H1 (cell line): ENCODE data around the gene TTC9. TPM values are rescaled to one million over a fixed set of nuclear protein-coding genes. Genes with fewer than 3 reads are reported as not detected.

Experiments
- CTCF ChIA-PET: fragments of 300-600 bp; sonication (Branson Sonifier 250); formaldehyde crosslinking; loops from one replicate; lab custom pipeline; 2021; ENCODE audit not compliant: partially characterized antibody; lab: Charles Lee
- POLR2A ChIA-PET: fragments of 300-600 bp; sonication (Branson Sonifier 250); formaldehyde crosslinking; loops from one replicate; lab custom pipeline; 2021; ENCODE audit warnings: inconsistent platforms; ENCODE audit not compliant: partially characterized antibody; lab: Charles Lee
- DNase-seq, 2 experiments: peaks; one replicate each; pipeline versions ENCODE4 v3.0.0 to v3.0.0-alpha.2; 2010 to 2022; ENCODE audit warnings: low spot score in 2 of 2, low read depth in 1 of 2, mixed read lengths in 1 of 2
- FAIRE-seq: peaks from 2 replicates; lab custom pipeline; 2011; peaks lifted over from hg19 to GRCh38; lab: Jason Lieb, UNC
- H2AFZ ChIP-seq: 2 replicates; pipeline ENCODE4 v1.8.1; 2012; ENCODE audit warnings: low read length, inconsistent platforms
- H2AK5ac ChIP-seq: 2 replicates; pipeline ENCODE4 v1.6.1; 2013; ENCODE audit warnings: low read depth, low read length
- H2BK120ac ChIP-seq: replicated peaks from 2 replicates; pipeline ENCODE3; 2013; ENCODE audit warnings: low read depth, low read length, inconsistent platforms
- H2BK12ac ChIP-seq: 2 replicates; pipeline ENCODE4 v1.6.1; 2013; ENCODE audit warnings: low read depth, low read length
- H2BK15ac ChIP-seq: 2 replicates; pipeline ENCODE4 v1.6.1; 2013; ENCODE audit warnings: low read length
- H2BK20ac ChIP-seq: 2 replicates; pipeline ENCODE4 v1.6.1; 2013; ENCODE audit warnings: low read length
- H2BK5ac ChIP-seq: 2 replicates; pipeline ENCODE4 v1.6.1; 2013; ENCODE audit warnings: low read depth, low read length
- H3K14ac ChIP-seq: 2 replicates; pipeline ENCODE4 v1.6.1; 2013; ENCODE audit warnings: inconsistent platforms; ENCODE audit not compliant: insufficient read length
- H3K18ac ChIP-seq: 2 replicates; pipeline ENCODE4 v1.6.1; 2013; ENCODE audit warnings: low read length; ENCODE audit errors: extremely low read depth
- H3K23ac ChIP-seq: 2 replicates; pipeline ENCODE4 v1.6.1; 2013; ENCODE audit warnings: inconsistent platforms; ENCODE audit not compliant: insufficient read length
- H3K23me2 ChIP-seq: 2 replicates; pipeline ENCODE4 v1.6.1; 2013; ENCODE audit warnings: low read depth, low read length
- H3K27ac ChIP-seq: 2 replicates; pipeline ENCODE4 v1.6.1; 2011; ENCODE audit warnings: low read depth, low read length, inconsistent platforms
- H3K27me3 ChIP-seq, 4 experiments: replicated peaks in 1 of 4; 1 replicate in 1 of 4; 2 replicates in 3 of 4; pipeline versions ENCODE4 v1.6.1 to v1.8.1; 2011 to 2013; ENCODE audit warnings: low read length in 3 of 4, mild to moderate bottlenecking in 3 of 4, inconsistent platforms in 2 of 4, mixed read lengths in 2 of 4, moderate library complexity in 1 of 4; ENCODE audit not compliant: control insufficient read depth in 3 of 4, insufficient read depth in 3 of 4; ENCODE audit errors: extremely low read depth in 1 of 4
- H3K36me3 ChIP-seq, 4 experiments: 2 replicates each; pipeline versions ENCODE4 v1.6.1 to v1.8.1; 2011 to 2013; ENCODE audit warnings: mild to moderate bottlenecking in 4 of 4, low read length in 3 of 4, moderate library complexity in 2 of 4, control low read depth in 1 of 4, inconsistent platforms in 1 of 4; ENCODE audit not compliant: insufficient read depth in 4 of 4, control insufficient read depth in 2 of 4
- H3K4ac ChIP-seq: replicated peaks from 2 replicates; pipeline ENCODE3; 2013; ENCODE audit warnings: low read length, low read depth, mixed read lengths, inconsistent platforms; ENCODE audit not compliant: insufficient read length
- H3K4me1 ChIP-seq, 4 experiments: replicated peaks in 1 of 4; 1 replicate in 1 of 4; 2 replicates in 3 of 4; pipeline versions ENCODE4 v1.6.1 to v1.8.1; 2011 to 2013; ENCODE audit warnings: low read length in 3 of 4, inconsistent platforms in 2 of 4, mixed read lengths in 1 of 4; ENCODE audit not compliant: insufficient read depth in 4 of 4, control insufficient read depth in 3 of 4
- H3K4me2 ChIP-seq, 2 experiments: 2 replicates each; pipeline versions ENCODE4 v1.6.1 to v1.8.1; 2011 to 2013; ENCODE audit warnings: low read depth in 2 of 2, low read length in 2 of 2, control low read depth in 1 of 2, inconsistent platforms in 1 of 2, mild to moderate bottlenecking in 1 of 2; ENCODE audit not compliant: insufficient read depth in 1 of 2
- H3K4me3 ChIP-seq, 4 experiments: fragments of 200-600, 300-600 bp in 1 of 4; sonication (generic), shearing (Covaris generic), sonication (Bioruptor Twin) in 1 of 4; 2 replicates each; pipeline versions ENCODE4 v1.5.1 to v1.8.1; 2011 to 2016; ENCODE audit warnings: low read length in 4 of 4, low read depth in 3 of 4, control low read depth in 2 of 4, inconsistent platforms in 2 of 4, mild to moderate bottlenecking in 2 of 4, mixed read lengths in 1 of 4, moderate library complexity in 1 of 4; ENCODE audit not compliant: insufficient read depth in 2 of 4; ENCODE audit errors: extremely low read depth in 1 of 4
- H3K56ac ChIP-seq: replicated peaks from 2 replicates; pipeline ENCODE3; 2013; ENCODE audit warnings: low read depth, mild to moderate bottlenecking, mixed read lengths, low read length, inconsistent platforms; ENCODE audit not compliant: insufficient read length
- H3K79me1 ChIP-seq: 2 replicates; pipeline ENCODE4 v1.6.1; 2013; ENCODE audit warnings: low read depth, low read length, control low read depth
- H3K79me2 ChIP-seq, 2 experiments: 2 replicates each; pipeline versions ENCODE4 v1.6.1 to v1.8.1; 2012 to 2013; ENCODE audit warnings: low read length in 2 of 2, mild to moderate bottlenecking in 2 of 2, inconsistent platforms in 1 of 2; ENCODE audit not compliant: insufficient read depth in 2 of 2, control insufficient read depth in 1 of 2
- H3K9ac ChIP-seq, 4 experiments: replicated peaks in 1 of 4; 1 replicate in 1 of 4; 2 replicates in 3 of 4; pipeline versions ENCODE4 v1.6.1 to v1.8.1; 2011 to 2013; ENCODE audit warnings: low read depth in 3 of 4, low read length in 3 of 4, control low read depth in 2 of 4, mild to moderate bottlenecking in 2 of 4, moderate library complexity in 2 of 4, inconsistent platforms in 1 of 4; ENCODE audit errors: extremely low read depth in 1 of 4
- H3K9me3 ChIP-seq, 2 experiments: 2 replicates each; pipeline versions ENCODE4 v1.6.1 to v1.8.1; 2012 to 2013; ENCODE audit warnings: mild to moderate bottlenecking in 2 of 2, moderate library complexity in 2 of 2, control low read depth in 1 of 2, inconsistent platforms in 1 of 2, low read depth in 1 of 2, low read length in 1 of 2, mixed read lengths in 1 of 2; ENCODE audit not compliant: insufficient read depth in 2 of 2
- H4K20me1 ChIP-seq, 2 experiments: replicated peaks in 1 of 2; 2 replicates each; pipeline versions ENCODE3 to v1.8.1; 2011 to 2013; ENCODE audit warnings: inconsistent platforms in 2 of 2, low read length in 2 of 2, mild to moderate bottlenecking in 1 of 2; ENCODE audit not compliant: insufficient read depth in 2 of 2, control insufficient read depth in 1 of 2
- H4K5ac ChIP-seq: 2 replicates; pipeline ENCODE4 v1.6.1; 2013; ENCODE audit warnings: low read length, low read depth, mixed read lengths, inconsistent platforms; ENCODE audit not compliant: insufficient read length
- H4K8ac ChIP-seq: 2 replicates; pipeline ENCODE4 v1.8.0; 2013; ENCODE audit warnings: mild to moderate bottlenecking, moderate library complexity, low read length, inconsistent platforms; ENCODE audit not compliant: insufficient read depth; ENCODE audit errors: extremely low read depth
- H4K91ac ChIP-seq: replicated peaks from 2 replicates; pipeline ENCODE3; 2013; ENCODE audit warnings: low read length, mixed read lengths, inconsistent platforms; ENCODE audit not compliant: insufficient read length
- BCL11A ChIP-seq, 2 experiments: IDR thresholded peaks; one replicate each; pipeline ENCODE4 v1.6.1; 2011; ENCODE audit warnings: low read depth in 2 of 2, low read length in 2 of 2, mild to moderate bottlenecking in 2 of 2
- CBX5 ChIP-seq: fragments of 300-800, 300-1000 bp; sonication (generic); IDR thresholded peaks from 2 replicates; pipeline ENCODE4 v1.7.1; 2016; ENCODE audit warnings: antibody characterized with exemption, low read length, low read depth
- CBX8 ChIP-seq: fragments of 300-800, 300-1000 bp; sonication (generic); IDR thresholded peaks from 2 replicates; pipeline ENCODE4 v1.7.1; 2016; ENCODE audit warnings: low read depth, low read length, borderline replicate concordance
- CEBPB ChIP-seq: IDR thresholded peaks from 2 replicates; pipeline ENCODE4 v1.6.1; 2012; ENCODE audit warnings: low read depth, low read length
- CHD1 ChIP-seq: IDR thresholded peaks from 2 replicates; pipeline ENCODE4 v1.6.1; 2012; ENCODE audit warnings: low read depth, low read length, improper control_type of control experiment
- CHD2 ChIP-seq: IDR thresholded peaks from 2 replicates; pipeline ENCODE4 v1.6.1; 2012; ENCODE audit warnings: low read length, improper control_type of control experiment
- EGR1 ChIP-seq: IDR thresholded peaks from 2 replicates; pipeline ENCODE4 v1.6.1; 2011; ENCODE audit warnings: low read depth, low read length, borderline replicate concordance
- EP300 ChIP-seq, 2 experiments: IDR thresholded peaks; 1 replicate in 1 of 2; 2 replicates in 1 of 2; pipeline ENCODE4 v1.6.1; 2011 to 2012; ENCODE audit warnings: low read depth in 2 of 2, low read length in 2 of 2, mild to moderate bottlenecking in 2 of 2, borderline replicate concordance in 1 of 2, inconsistent platforms in 1 of 2, moderate library complexity in 1 of 2
- JUN ChIP-seq: IDR thresholded peaks from 2 replicates; pipeline ENCODE4 v1.6.1; 2011; ENCODE audit warnings: low read depth, mild to moderate bottlenecking, improper control_type of control experiment, low read length
- RNF2 ChIP-seq: fragments of 200-900, 300-1000 bp; sonication (generic); IDR thresholded peaks from 2 replicates; pipeline ENCODE4 v1.7.1; 2016; ENCODE audit warnings: borderline replicate concordance, low read depth, mild to moderate bottlenecking, antibody characterized with exemption, low read length; ENCODE audit not compliant: poor library complexity, severe bottlenecking; ENCODE audit errors: missing control alignments
- SP1 ChIP-seq: IDR thresholded peaks from 2 replicates; pipeline ENCODE4 v1.6.1; 2011; ENCODE audit warnings: low read depth, low read length
- SUZ12 ChIP-seq: fragments of 200-600 bp; sonication (generic); IDR thresholded peaks from 2 replicates; pipeline ENCODE4 v1.6.1; 2012; ENCODE audit warnings: mild to moderate bottlenecking, inconsistent platforms, low read length, moderate library complexity, mixed read lengths
- YY1 ChIP-seq: IDR thresholded peaks from 2 replicates; pipeline ENCODE4 v1.6.1; 2011; ENCODE audit warnings: low read depth, mild to moderate bottlenecking, low read length
- WGBS, 2 experiments: shearing (Covaris generic) in 1 of 2; methylation state at CpG; one replicate each; pipeline versions ENCODE4 v1.1.6 to v1.1.7; 2013 to 2015; ENCODE audit warnings: low lambda C conversion rate in 2 of 2, mixed read lengths in 2 of 2, inconsistent platforms in 1 of 2, low coverage in 1 of 2, missing lambda C conversion rate in 1 of 2; ENCODE audit not compliant: insufficient replicate concordance in 2 of 2, insufficient coverage in 1 of 2, insufficient read length in 1 of 2; ENCODE audit errors: extremely low coverage in 1 of 2, missing lambda C conversion rate in 1 of 2; 5-methylcytosine and 5-hydroxymethylcytosine counted together
- polyA plus RNA-seq, 7 experiments: library from polyadenylated mRNA; depleted of rRNA in 3 of 7; stranded (reverse) in 5 of 7; unstranded in 2 of 7; fragments of >200 nt in 5 of 7; fragments of 200-250 nt in 2 of 7; gene quantifications; 1 replicate in 5 of 7; 2 replicates in 1 of 7; 4 replicates in 1 of 7; pipeline versions ENCODE4 v1.2.1 to v1.2.3, GENCODE V29; 2011 to 2013; ENCODE audit warnings: missing spikeins in 2 of 7, mixed read lengths in 2 of 7
- total RNA-seq: library from RNA; stranded (reverse); fragmentation: NEBNext Ultra II Directional; extraction: Animal tissue kit (Norgen Biotek cat#: 25700); gene quantifications from 2 replicates; pipeline ENCODE4 v1.2.1, GENCODE V29; 2021

The TTC9 gene
- total and polyA plus RNA-seq, 2 of the 8 experiments (the other 6 are each of a cell fraction or from before 2014, with no cell fraction given) = 21.0 to 29.5 TPM

GRCh38 chr14:70670992-70671651 is 29.4 kb downstream of the TTC9 start:
- H3K79me2 ChIP-seq = peaks cover 0 to 23% of the 10 kb centered on the region in 2 experiments; a peak in 3 of 4 replicates
- TF ChIP-seq SP1 (no peak), CBX5 (no peak), CEBPB (no peak), CHD1 (no peak), YY1 (no peak), BCL11A (IDR thresholded peaks at IDR 0.05; ENCODE audit: low read depth in 2 of 2, low read length in 2 of 2) (no peak), JUN (no peak), SUZ12 (no peak), EGR1 (no peak), CHD2 (no peak), RNF2 (no peak), EP300 (IDR thresholded peaks at IDR 0.05; ENCODE audit: borderline replicate concordance in 1 of 2, low read depth in 2 of 2, low read length in 2 of 2) (no peak), CBX8 (no peak)

More at GRCh38 chr14:70670992-70671651, 29.4 kb downstream of the TTC9 start:
- H3K9ac ChIP-seq = no peak overlapping the region
- H2BK20ac ChIP-seq = no peak overlapping the region
- H3K4ac ChIP-seq = no peak overlapping the region
- H2BK120ac ChIP-seq = no peak overlapping the region
- no peak overlapping the region for H4K8ac ChIP-seq
- no peaks in the 10 kb centered on the region for H3K23me2 ChIP-seq
- H3K56ac ChIP-seq = no peak overlapping the region
- H3K4me2 ChIP-seq = no peak overlapping the region
- DNase-seq (no peak), FAIRE-seq (no peak)
- WGBS, 2 experiments = 92% methylated on average over 14 of the region's 15 CpGs; no CpG with 5 or more reads in 1 of the 2 experiments
- 0 out of 2 replicates have a peak overlapping the region, but pooled peaks have one; percentile 30 for H3K27ac ChIP-seq
- no peak overlapping the region for H2BK5ac ChIP-seq
- no peak overlapping the region for H3K18ac ChIP-seq
- H2AFZ ChIP-seq = no peak overlapping the region
- H3K27me3 ChIP-seq = no peaks in the 10 kb centered on the region; a peak in 1 of 7 replicates
- H2BK12ac ChIP-seq = no peak overlapping the region
- no peak overlapping the region for H3K23ac ChIP-seq
- no peak overlapping the region for H3K14ac ChIP-seq
- H2AK5ac ChIP-seq = no peak overlapping the region
- POLR2A ChIA-PET = no interaction called here
- no peak overlapping the region for H4K5ac ChIP-seq
- H4K91ac ChIP-seq = no peak overlapping the region
- peaks cover 0 to 4% of the 10 kb centered on the region in 2 experiments for H4K20me1 ChIP-seq
- H3K36me3 ChIP-seq = peaks cover 18 to 58% (median 28%) of the 10 kb centered on the region in 4 experiments
- CTCF ChIA-PET = interaction anchor here (1.1 to 1.5 kb wide), 3 partner anchors 12 to 47 kb away, joined by 3 to 5 read pairs (median 4); no protein-coding TSS in a partner anchor
- H3K9me3 ChIP-seq = no peaks in the 10 kb centered on the region
- no peak overlapping the region for H3K4me3 ChIP-seq
- no peak overlapping the region for H2BK15ac ChIP-seq
- peaks cover 6% of the 10 kb centered on the region; the same call in 1 of the 2 replicates for H3K79me1 ChIP-seq
- peaks cover 0 to 3% (median under 1%) of the 10 kb centered on the region in 4 experiments; a peak in 4 of 7 replicates for H3K4me1 ChIP-seq
